ENCODE measurements around the gene ONECUT1.

DNA sequence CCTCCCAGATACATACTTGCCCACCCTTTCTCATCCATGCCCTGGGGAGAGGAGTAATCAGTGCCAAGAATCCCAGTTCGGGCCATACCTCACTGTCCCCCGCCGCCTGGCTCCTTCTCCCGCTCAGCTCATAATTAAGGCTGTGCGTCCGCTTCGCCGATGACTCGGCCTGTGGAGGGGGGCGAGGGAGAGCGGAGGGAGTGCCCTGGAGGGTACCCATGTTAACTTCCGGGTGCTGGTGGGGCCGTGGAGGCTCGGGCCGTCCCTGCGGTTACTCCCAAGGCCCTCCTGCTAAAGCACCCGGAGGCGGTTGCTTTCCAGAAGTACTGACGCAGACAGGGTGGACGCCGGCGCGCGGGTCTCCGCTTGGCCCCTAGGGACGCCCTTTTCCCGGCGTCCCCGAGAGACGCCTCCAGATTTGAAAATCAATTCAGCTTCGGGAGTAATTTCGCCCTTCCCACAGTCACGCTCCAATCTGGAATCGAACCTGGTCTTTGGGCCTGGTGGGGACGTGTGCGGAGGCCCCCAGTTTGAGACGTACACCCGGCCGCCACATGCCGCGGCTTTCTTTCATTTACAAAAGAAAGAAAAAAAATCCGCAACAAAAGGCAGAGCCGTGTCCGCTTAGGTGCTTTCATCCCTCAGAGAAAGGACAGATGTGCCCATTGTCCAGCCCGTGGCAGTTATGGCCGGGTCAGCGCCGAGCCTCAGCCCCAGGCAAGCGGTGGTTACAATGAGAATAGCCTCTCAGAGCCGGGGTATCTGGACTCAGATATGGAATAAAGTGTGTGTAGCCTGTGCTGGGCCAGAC lies 1.0 kb upstream of the ONECUT1 start:
- TF ChIP-seq CTCF (IDR thresholded peaks at IDR 0.05; ENCODE audit: low read length): no peak
- no peak for TF ChIP-seq EZH2 (IDR thresholded peaks at IDR 0.05; ENCODE audit: borderline replicate concordance, low read length)

All from OCI-LY1 (cell line).